HG02884 (cell line): ENCODE data around the gene SMG9.

Experiments used
- ATAC-seq: cut with Tn5 transposase; IDR thresholded peaks from one replicate; pipeline ENCODE4 v1.9.1; 2021; ENCODE audit warnings: mild to moderate bottlenecking, moderate library complexity; ENCODE audit not compliant: unreplicated experiment

SMG9 gene

GRCh38 chr19:43726736-43727592 is 27.8 kb downstream of the SMG9 start:
- no peak for ATAC-seq

GRCh38 chr19:43725468-43725867 is 29.3 kb downstream of the SMG9 start:
- ATAC-seq = no peak

- no peak for ATAC-seq
Measured at GRCh38 chr19:43724896-43725295, 29.9 kb downstream of the SMG9 start.

GRCh38 chr19:43723588-43723987 is 31.2 kb downstream of the SMG9 start:
- no peak for ATAC-seq

GRCh38 chr19:43721469-43722048 is 33.2 kb downstream of the SMG9 start:
- ATAC-seq = no peak

GRCh38 chr19:43720936-43721335 is 33.8 kb downstream of the SMG9 start:
- ATAC-seq = no peak

GRCh38 chr19:43719918-43720317 is 34.8 kb downstream of the SMG9 start:
- ATAC-seq = no peak

- ATAC-seq = no peak
Measured at GRCh38 chr19:43719378-43719868, 35.3 kb downstream of the SMG9 start.

- ATAC-seq = no peak
Measured at GRCh38 chr19:43718627-43719377, 36.0 kb downstream of the SMG9 start.

GRCh38 chr19:43715776-43716175 is 39.0 kb downstream of the SMG9 start, which contains the start of gene IRGC:
TSS of gene IRGC (plus strand) at chr19:43716076. CDS start at chr19:43718559, 2,483 bp downstream.
- no peak for ATAC-seq

- no peak for ATAC-seq
Measured at GRCh38 chr19:43713208-43713607, 41.6 kb downstream of the SMG9 start.

GRCh38 chr19:43711751-43712355 is 42.9 kb downstream of the SMG9 start:
- ATAC-seq = no peak

GRCh38 chr19:43708716-43709115 is 46.0 kb downstream of the SMG9 start:
- no peak for ATAC-seq

- ATAC-seq = no peak
Measured at GRCh38 chr19:43707158-43707712, 47.5 kb downstream of the SMG9 start.

- ATAC-seq = no peak
Measured at GRCh38 chr19:43705729-43706128, 49.0 kb downstream of the SMG9 start.

- ATAC-seq = no peak
Measured at GRCh38 chr19:43704002-43704705, 50.6 kb downstream of the SMG9 start.

- no peak for ATAC-seq
Measured at GRCh38 chr19:43700395-43701000, 54.3 kb downstream of the SMG9 start.

- no peak for ATAC-seq
Measured at GRCh38 chr19:43699506-43700394, 55.0 kb downstream of the SMG9 start.

GRCh38 chr19:43697295-43697694 is 57.5 kb downstream of the SMG9 start:
- no peak for ATAC-seq
